H9 (cell line): ENCODE data around the gene RPS16. TPM values are rescaled to one million over a fixed set of nuclear protein-coding genes. Genes with fewer than 3 reads are reported as not detected.

Experiments used
- DNase-seq: peaks from one replicate; pipeline ENCODE4 v3.0.0-alpha.2; 2017
- H2AFZ ChIP-seq: one replicate; pipeline ENCODE4 v1.6.1; 2013; ENCODE audit warnings: mild to moderate bottlenecking, low read length, control low read depth, moderate library complexity
- H2AK5ac ChIP-seq: 2 replicates; pipeline ENCODE4 v1.6.1; 2013; ENCODE audit warnings: low read length, control low read depth, mixed read lengths; ENCODE audit not compliant: insufficient read length
- H2BK120ac ChIP-seq: one replicate; pipeline ENCODE4 v1.6.1; 2013; ENCODE audit warnings: low read depth, mild to moderate bottlenecking, low read length, control low read depth, inconsistent platforms; ENCODE audit not compliant: poor library complexity, severe bottlenecking
- H2BK12ac ChIP-seq: 2 replicates; pipeline ENCODE4 v1.6.1; 2013; ENCODE audit warnings: low read length, control low read depth, mixed read lengths, low read depth; ENCODE audit not compliant: insufficient read length
- H2BK15ac ChIP-seq: 2 replicates; pipeline ENCODE4 v1.6.1; 2013; ENCODE audit warnings: low read depth, low read length, control low read depth
- H2BK20ac ChIP-seq: one replicate; pipeline ENCODE4 v1.6.1; 2013; ENCODE audit warnings: low read depth, mild to moderate bottlenecking, low read length, control low read depth, inconsistent platforms; ENCODE audit not compliant: poor library complexity, severe bottlenecking
- H2BK5ac ChIP-seq: 2 replicates; pipeline ENCODE4 v1.6.1; 2013; ENCODE audit warnings: low read length, control low read depth, mixed read lengths; ENCODE audit not compliant: insufficient read length
- H3K14ac ChIP-seq: 2 replicates; pipeline ENCODE4 v1.6.1; 2013; ENCODE audit warnings: low read length, control low read depth; ENCODE audit not compliant: insufficient read depth
- H3K18ac ChIP-seq: 2 replicates; pipeline ENCODE4 v1.6.1; 2013; ENCODE audit warnings: low read depth, mild to moderate bottlenecking, mixed read lengths, low read length, control low read depth; ENCODE audit not compliant: insufficient read length
- H3K23ac ChIP-seq: 2 replicates; pipeline ENCODE4 v1.6.1; 2013; ENCODE audit warnings: low read length, control low read depth, mixed read lengths, low read depth; ENCODE audit not compliant: insufficient read length
- H3K23me2 ChIP-seq: 2 replicates; pipeline ENCODE4 v1.6.1; 2013; ENCODE audit warnings: low read depth, mild to moderate bottlenecking, mixed read lengths, low read length, control low read depth; ENCODE audit not compliant: insufficient read length, poor library complexity, severe bottlenecking
- H3K27ac ChIP-seq: 2 replicates; pipeline ENCODE4 v1.5.1; 2013; ENCODE audit warnings: low read length, control low read depth, mixed read lengths, low read depth; ENCODE audit not compliant: insufficient read length
- H3K27me3 ChIP-seq: 2 replicates; pipeline ENCODE4 v1.6.1; 2013; ENCODE audit warnings: low read length, control low read depth, inconsistent platforms; ENCODE audit not compliant: insufficient read depth
- H3K4ac ChIP-seq: 2 replicates; pipeline ENCODE4 v1.6.1; 2013; ENCODE audit warnings: low read depth, mild to moderate bottlenecking, control low read depth, inconsistent platforms, low read length, moderate library complexity
- H3K4me1 ChIP-seq: 2 replicates; pipeline ENCODE4 v1.6.1; 2013; ENCODE audit warnings: low read length, control low read depth, inconsistent platforms; ENCODE audit not compliant: insufficient read depth
- H3K4me2 ChIP-seq: 2 replicates; pipeline ENCODE4 v1.6.1; 2013; ENCODE audit warnings: low read length, control low read depth, mixed read lengths; ENCODE audit not compliant: insufficient read length, insufficient read depth
- H3K56ac ChIP-seq: 2 replicates; pipeline ENCODE4 v1.6.1; 2013; ENCODE audit warnings: low read depth, mild to moderate bottlenecking, mixed read lengths, low read length, control low read depth; ENCODE audit not compliant: insufficient read length
- H3K79me1 ChIP-seq: 2 replicates; pipeline ENCODE4 v1.6.1; 2013; ENCODE audit warnings: low read depth, mild to moderate bottlenecking, moderate library complexity, low read length, control low read depth, inconsistent platforms; ENCODE audit not compliant: insufficient read depth, poor library complexity, severe bottlenecking
- H3K79me2 ChIP-seq: 2 replicates; pipeline ENCODE4 v1.6.1; 2013; ENCODE audit warnings: low read length, control low read depth, inconsistent platforms; ENCODE audit not compliant: insufficient read depth
- H3K9ac ChIP-seq: 2 replicates; pipeline ENCODE4 v1.6.1; 2013; ENCODE audit warnings: low read length, control low read depth, mixed read lengths; ENCODE audit not compliant: insufficient read length; ENCODE audit errors: extremely low read depth
- H3K9me3 ChIP-seq: one replicate; pipeline ENCODE4 v1.6.1; 2013; ENCODE audit warnings: low read depth, low read length, inconsistent platforms; ENCODE audit not compliant: control insufficient read depth
- H3T11ph ChIP-seq: one replicate; pipeline ENCODE4 v1.6.1; 2013; ENCODE audit warnings: mild to moderate bottlenecking, low read length, control low read depth, inconsistent platforms
- H4K20me1 ChIP-seq: one replicate; pipeline ENCODE4 v1.6.1; 2013; ENCODE audit not compliant: control insufficient read depth, insufficient read length, insufficient read depth
- H4K5ac ChIP-seq: 2 replicates; pipeline ENCODE4 v1.6.1; 2013; ENCODE audit warnings: low read depth, mild to moderate bottlenecking, mixed read lengths, low read length, control low read depth; ENCODE audit not compliant: insufficient read length
- H4K8ac ChIP-seq: replicated peaks from 2 replicates; pipeline ENCODE4 v1.6.1; 2013; ENCODE audit warnings: low read length, control low read depth, mixed read lengths, low read depth; ENCODE audit not compliant: insufficient read length
- H4K91ac ChIP-seq: 2 replicates; pipeline ENCODE4 v1.6.1; 2013; ENCODE audit warnings: low read depth, mild to moderate bottlenecking, moderate library complexity, mixed read lengths, low read length, control low read depth; ENCODE audit not compliant: insufficient read length
- H3K27ac Mint-ChIP-seq, 3 experiments: 2 replicates in 2 of 3; 3 replicates in 1 of 3; pipeline ENCODE4 v1.8.0; 2020 to 2021; ENCODE audit warnings: mixed read lengths in 3 of 3, mild to moderate bottlenecking in 1 of 3, moderate library complexity in 1 of 3
- H3K27me3 Mint-ChIP-seq: 2 replicates; pipeline ENCODE4 v1.8.0; 2021; ENCODE audit warnings: low read depth, mild to moderate bottlenecking, moderate library complexity, mixed read lengths
- H3K36me3 Mint-ChIP-seq, 3 experiments: 2 replicates in 2 of 3; 3 replicates in 1 of 3; pipeline ENCODE4 v1.8.0; 2020 to 2021; ENCODE audit warnings: low read depth in 3 of 3, mixed read lengths in 3 of 3; ENCODE audit not compliant: insufficient read depth in 1 of 3
- H3K4me1 Mint-ChIP-seq, 2 experiments: 2 replicates each; pipeline ENCODE4 v1.8.0; 2020; ENCODE audit warnings: mixed read lengths in 2 of 2
- H3K4me3 Mint-ChIP-seq, 2 experiments: 2 replicates in 1 of 2; 3 replicates in 1 of 2; pipeline ENCODE4 v1.8.0; 2020 to 2021; ENCODE audit warnings: mild to moderate bottlenecking in 2 of 2, mixed read lengths in 2 of 2, moderate library complexity in 1 of 2
- H3K9me3 Mint-ChIP-seq, 2 experiments: 2 replicates in 1 of 2; 3 replicates in 1 of 2; pipeline ENCODE4 v1.8.0; 2020; ENCODE audit warnings: mild to moderate bottlenecking in 2 of 2, mixed read lengths in 2 of 2, moderate library complexity in 1 of 2
- CTCF ChIP-seq: fragments of 200-600 bp; sonication (generic); conservative IDR thresholded peaks from 3 replicates; pipeline ENCODE4 v1.8.0; 2021; ENCODE audit warnings: antibody characterized with exemption, mild to moderate bottlenecking
- WGBS: extraction: QIAGEN DNeasy Blood & Tissue Kit; methylation state at CpG from one replicate; pipeline ENCODE4 v1.1.7; 2013; ENCODE audit warnings: missing lambda C conversion rate, low lambda C conversion rate, mixed read lengths; ENCODE audit not compliant: insufficient read length; ENCODE audit errors: extremely low coverage; 5-methylcytosine and 5-hydroxymethylcytosine counted together
- total RNA-seq: library from RNA; stranded (reverse); gene quantifications from 2 replicates; pipeline ENCODE4 v1.2.1, GENCODE V29; 2021

RPS16 gene
- total RNA-seq, 1 experiment from 2014 or later = 2,711 TPM

DNA sequence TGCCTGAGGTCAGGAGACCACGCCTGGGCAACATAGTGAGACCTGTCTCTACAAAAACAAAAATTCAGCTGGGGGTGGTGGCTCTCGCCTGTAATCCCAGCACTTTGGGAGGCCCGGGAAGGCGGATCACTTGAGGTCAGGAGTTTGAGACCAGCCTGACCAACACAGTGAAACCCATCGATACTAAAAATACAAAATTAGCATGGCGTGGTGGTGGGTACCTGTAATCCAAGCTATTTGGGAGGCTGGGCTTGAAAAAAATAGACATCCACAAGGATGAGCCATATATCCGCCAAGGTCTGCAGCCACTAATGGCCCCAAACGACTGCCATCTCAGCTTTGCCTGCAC lies 3.1 kb downstream of the RPS16 start:
- Mint-ChIP-seq H3K27ac (peak overlapping the region; percentile 48 to 92 (median 68); a peak in 4 of 7 replicates), H3K9me3 (peaks cover 0 to 7% of the 10 kb centered on the region in 2 experiments; a peak in 2 of 5 replicates), H3K27me3 (peaks cover 4% of the 10 kb centered on the region), H3K4me1 (peaks cover 43 to 53% of the 10 kb centered on the region in 2 experiments), H3K4me3 (peak overlapping the region; percentile 51 to 100; a peak in 1 of 5 replicates), H3K36me3 (peaks cover 32 to 40% (median 37%) of the 10 kb centered on the region in 3 experiments)
- Histone ChIP-seq H3K27me3 (no peaks in the 10 kb centered on the region), H4K91ac (no peak overlapping the region), H3K4ac (no peak overlapping the region), H3K27ac (no peak overlapping the region), H3K18ac (no peak overlapping the region), H2BK120ac (no peak overlapping the region), H4K8ac (no peak overlapping the region), H3K4me2 (no peak overlapping the region), H3K79me1 (peaks cover 9% of the 10 kb centered on the region), H2BK15ac (no peak overlapping the region), H3K23me2 (peaks cover 10% of the 10 kb centered on the region), H3K9ac (no peak overlapping the region), H2BK20ac (no peak overlapping the region), H3K9me3 (no peaks in the 10 kb centered on the region), H3K23ac (no peak overlapping the region), H2BK5ac (no peak overlapping the region), H2AK5ac (no peak overlapping the region), H2AFZ (no peak overlapping the region), H3K79me2 (peaks cover 6% of the 10 kb centered on the region; the same call in 1 of the 2 replicates), H3T11ph (no peak overlapping the region), H4K20me1 (no peaks in the 10 kb centered on the region), H4K5ac (no peak overlapping the region), H3K4me1 (peaks cover 4% of the 10 kb centered on the region; the same call in 1 of the 2 replicates), H2BK12ac (no peak overlapping the region), H3K14ac (no peak overlapping the region), H3K56ac (no peak overlapping the region)
- no CpG with 5 or more reads among the region's 8 CpGs for WGBS
- no peak for DNase-seq
- TF ChIP-seq CTCF = no peak
